IPS DF 6.9 (cell line): ENCODE results near the gene TRAF3.

Experiments
- DNase-seq: peaks from one replicate; pipeline ENCODE4 v3.0.0-alpha.2; 2013; ENCODE audit warnings: low read depth, low spot score
- H3K27ac ChIP-seq: one replicate; pipeline ENCODE4 v1.5.1; 2013; ENCODE audit warnings: low read length, control low read depth
- H3K27me3 ChIP-seq: 2 replicates; pipeline ENCODE4 v1.6.1; 2013; ENCODE audit warnings: mild to moderate bottlenecking, low read length; ENCODE audit not compliant: control insufficient read depth, insufficient read depth
- H3K36me3 ChIP-seq: 2 replicates; pipeline ENCODE4 v1.6.1; 2013; ENCODE audit warnings: low read length; ENCODE audit not compliant: control insufficient read depth, insufficient read depth
- H3K4me1 ChIP-seq: 2 replicates; pipeline ENCODE4 v1.6.1; 2013; ENCODE audit warnings: low read length; ENCODE audit not compliant: control insufficient read depth, insufficient read depth
- H3K4me3 ChIP-seq: 2 replicates; pipeline ENCODE4 v1.5.1; 2013; ENCODE audit warnings: mild to moderate bottlenecking, low read length
- H3K9me3 ChIP-seq: 2 replicates; pipeline ENCODE4 v1.6.1; 2013; ENCODE audit warnings: low read length, inconsistent platforms; ENCODE audit not compliant: control insufficient read depth, insufficient read depth
- WGBS: extraction: QIAGEN DNeasy Blood & Tissue Kit; methylation state at CpG from one replicate; pipeline ENCODE4 v1.1.7; 2013; ENCODE audit warnings: mixed read lengths, missing lambda C conversion rate; ENCODE audit not compliant: insufficient read length, insufficient coverage; 5-methylcytosine and 5-hydroxymethylcytosine counted together

TRAF3 gene

DNA sequence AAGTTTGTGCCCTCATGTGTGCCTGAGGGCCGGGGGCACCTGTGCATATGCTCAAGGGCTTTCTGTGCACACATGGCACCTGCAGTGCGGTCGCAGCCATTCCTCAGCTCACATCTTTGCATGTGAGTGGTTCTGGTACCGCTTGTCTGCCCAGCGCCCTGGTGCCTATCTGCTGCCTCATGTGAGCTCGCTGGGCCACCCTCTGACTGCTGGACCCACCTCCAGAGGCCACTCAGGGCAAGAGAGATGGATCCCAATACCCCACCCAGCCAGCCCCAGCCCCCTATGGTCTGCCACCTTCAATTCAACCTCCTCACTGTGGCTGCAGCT lies 139.8 kb downstream of the TRAF3 start:
- no peak for DNase-seq
- WGBS = no CpG with 5 or more reads among the region's 6 CpGs

DNA sequence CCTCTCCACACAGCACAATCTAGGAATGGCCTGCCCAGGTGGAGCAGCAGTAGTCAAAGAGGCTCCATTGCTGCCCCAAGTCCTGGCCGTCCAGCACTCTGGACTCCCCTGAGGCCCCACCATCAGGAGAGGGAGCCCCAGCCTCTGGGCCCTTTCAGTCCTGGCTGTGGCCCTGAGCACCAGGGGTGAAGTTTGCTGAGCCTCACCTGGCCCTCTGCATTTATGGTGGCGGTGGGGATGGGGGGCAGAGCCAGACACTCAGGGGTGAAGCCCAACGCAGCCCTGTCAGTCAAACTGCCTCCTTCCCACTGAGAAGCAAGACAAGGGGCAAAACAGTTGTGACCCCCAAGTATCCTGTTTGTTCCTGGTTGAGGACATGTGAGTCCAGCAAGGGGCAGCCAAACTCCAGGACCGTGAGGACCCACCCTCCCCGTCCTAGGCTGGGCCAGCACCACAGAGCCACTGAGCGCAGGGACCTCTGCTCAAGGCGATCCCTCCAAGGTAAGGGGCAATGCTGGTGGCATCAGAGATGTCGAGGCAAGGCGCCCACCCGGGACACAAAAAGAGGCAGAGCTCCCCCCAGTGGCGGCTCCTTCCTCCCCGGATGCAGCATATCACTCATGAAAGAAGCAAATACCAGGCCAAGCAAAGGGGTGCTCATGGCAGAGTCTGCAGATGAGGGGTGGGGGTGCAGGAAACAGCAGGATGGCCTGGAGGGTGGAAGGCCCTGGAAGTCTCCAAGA lies 140.4 kb downstream of the TRAF3 start:
- Histone ChIP-seq H3K4me1 (peaks cover 3% of the 10 kb centered on the region), H3K9me3 (no peaks in the 10 kb centered on the region), H3K27me3 (peaks cover 4% of the 10 kb centered on the region; the same call in 1 of the 2 replicates), H3K36me3 (no peaks in the 10 kb centered on the region), H3K27ac (no peak overlapping the region), H3K4me3 (no peak overlapping the region)
- DNase-seq = no peak
- WGBS = no CpG with 5 or more reads among the region's 12 CpGs

More for the DNA sequence above, 139.8 kb downstream of the TRAF3 start:
- Histone ChIP-seq H3K27ac (no peak overlapping the region), H3K27me3 (peaks cover 1% of the 10 kb centered on the region; the same call in 1 of the 2 replicates), H3K36me3 (no peaks in the 10 kb centered on the region), H3K9me3 (no peaks in the 10 kb centered on the region), H3K4me1 (peaks cover 3% of the 10 kb centered on the region), H3K4me3 (no peak overlapping the region)

- 100% methylated on average over 1 of the region's 2 CpGs for WGBS
These were observed 141.2 kb downstream of the TRAF3 start for GRCh38 chr14:102918438-102918837.

DNA sequence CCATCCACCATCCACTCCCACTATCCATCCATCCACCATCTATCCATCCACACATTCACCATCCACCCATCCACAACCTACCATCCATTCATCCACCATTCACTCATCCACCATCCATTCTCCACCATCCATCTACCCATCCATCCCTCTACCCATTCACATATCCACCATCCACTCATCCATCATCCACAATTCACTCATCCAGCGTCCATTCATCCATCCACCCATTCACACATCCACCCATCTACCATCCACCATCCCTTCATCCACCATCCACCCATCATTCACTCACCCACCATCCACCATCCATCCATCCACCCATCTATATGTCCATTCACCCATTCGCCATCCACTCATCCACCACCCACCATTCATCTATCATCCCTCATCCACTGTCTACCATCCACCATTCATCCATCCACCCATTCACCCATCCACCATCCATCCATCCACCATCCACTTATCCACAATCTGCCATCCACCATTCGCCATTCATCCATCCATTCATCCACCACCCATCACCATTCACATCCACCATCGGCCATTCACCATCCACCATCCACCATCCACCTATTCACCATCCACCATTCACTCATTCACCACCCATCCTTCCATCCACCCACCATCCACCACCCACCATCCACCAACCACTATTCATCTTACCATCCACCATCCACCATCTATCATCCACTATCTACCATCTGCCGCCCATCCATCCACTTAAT lies 143.2 kb downstream of the TRAF3 start:
- 96% methylated on average over 4 of the region's 5 CpGs for WGBS
- Histone ChIP-seq H3K27ac (no peak overlapping the region), H3K36me3 (no peaks in the 10 kb centered on the region), H3K27me3 (peaks cover 23% of the 10 kb centered on the region), H3K4me1 (peaks cover 3% of the 10 kb centered on the region), H3K9me3 (no peaks in the 10 kb centered on the region), H3K4me3 (no peak overlapping the region)
- no peak for DNase-seq

More at GRCh38 chr14:102918438-102918837, 141.2 kb downstream of the TRAF3 start:
- peaks cover 10% of the 10 kb centered on the region for H3K27me3 ChIP-seq
- no peak overlapping the region for H3K4me3 ChIP-seq
- no peak for DNase-seq
- H3K9me3 ChIP-seq = no peaks in the 10 kb centered on the region
- H3K36me3 ChIP-seq = no peaks in the 10 kb centered on the region
- no peak overlapping the region for H3K27ac ChIP-seq
- H3K4me1 ChIP-seq = peaks cover 3% of the 10 kb centered on the region

- no peak overlapping the region for H3K4me3 ChIP-seq
- WGBS = 100% methylated on average over 1 of the region's 1 CpG
- peaks cover 23% of the 10 kb centered on the region for H3K27me3 ChIP-seq
- no peaks in the 10 kb centered on the region for H3K36me3 ChIP-seq
- no peak for DNase-seq
- no peaks in the 10 kb centered on the region for H3K9me3 ChIP-seq
- peaks cover 3% of the 10 kb centered on the region for H3K4me1 ChIP-seq
- H3K27ac ChIP-seq = no peak overlapping the region
These were observed 143.7 kb downstream of the TRAF3 start for GRCh38 chr14:102920998-102921304.

DNA sequence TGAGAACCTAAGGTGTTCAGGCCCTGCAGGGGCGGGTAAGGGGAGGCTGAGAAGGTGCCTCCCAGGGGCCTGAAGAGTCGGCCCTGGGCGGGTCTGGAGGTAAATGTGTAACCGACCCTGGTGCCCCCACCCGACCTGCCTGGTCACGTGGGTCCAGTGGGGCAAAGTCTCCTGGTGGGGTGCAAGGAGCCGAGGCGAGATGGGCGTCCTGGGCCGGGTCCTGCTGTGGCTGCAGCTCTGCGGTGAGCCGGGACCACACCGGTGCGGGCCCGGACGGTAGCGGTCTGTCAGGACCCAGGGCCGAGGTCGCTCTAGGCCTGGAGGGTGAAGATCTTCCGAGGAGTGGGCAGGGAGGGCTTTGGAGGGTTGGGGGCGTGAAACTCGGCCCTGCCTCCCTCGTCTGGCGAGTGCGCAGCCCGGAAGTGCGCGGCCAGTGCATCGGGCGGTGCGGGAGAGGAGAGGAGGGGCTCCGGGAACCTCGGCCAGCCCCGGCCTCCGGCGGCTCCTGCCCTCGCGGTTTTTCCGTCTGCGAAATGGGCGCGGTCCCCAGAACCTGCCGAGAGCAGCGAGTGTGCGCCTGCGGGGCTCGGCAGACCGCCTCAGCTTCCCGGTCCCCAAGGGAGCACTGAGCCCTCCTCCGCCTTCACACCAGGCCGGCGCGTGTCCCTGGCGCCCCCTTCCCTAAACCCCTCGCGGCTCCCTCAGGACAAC lies 145.4 kb downstream of the TRAF3 start, which contains the start of gene AMN:
Gene AMN, plus strand, starts transcription at position 174 of the 711 bp plus-strand sequence. Its CDS starts 26 bp downstream, at position 200.
- H3K36me3 ChIP-seq = no peaks in the 10 kb centered on the region
- no peak for DNase-seq
- WGBS = no CpG with 5 or more reads among the region's 56 CpGs

GRCh38 chr14:102923201-102923924 lies 146.1 kb downstream of the TRAF3 start:
- Histone ChIP-seq H3K36me3 (no peaks in the 10 kb centered on the region), H3K9me3 (no peaks in the 10 kb centered on the region), H3K27me3 (peaks cover 24% of the 10 kb centered on the region), H3K27ac (no peak overlapping the region), H3K4me1 (peaks cover 1% of the 10 kb centered on the region), H3K4me3 (peak overlapping the region; percentile 39; the same call in 1 of the 2 replicates)
- WGBS = no CpG with 5 or more reads among the region's 53 CpGs
- DNase-seq = no peak

More for the DNA sequence above, 145.4 kb downstream of the TRAF3 start, which contains the start of gene AMN:
- H3K4me1 ChIP-seq = peaks cover 2% of the 10 kb centered on the region
- peak within 1 kb of the TSS; percentile 39; the same call in 1 of the 2 replicates for H3K4me3 ChIP-seq
- no peaks in the 10 kb centered on the region for H3K9me3 ChIP-seq
- H3K27me3 ChIP-seq = peaks cover 24% of the 10 kb centered on the region
- no peak within 1 kb of the TSS for H3K27ac ChIP-seq

- H3K36me3 ChIP-seq = no peaks in the 10 kb centered on the region
- H3K4me3 ChIP-seq = no peak overlapping the region
- DNase-seq = no peak
- no peak overlapping the region for H3K27ac ChIP-seq
- no CpG with 5 or more reads among the region's 11 CpGs for WGBS
- no peaks in the 10 kb centered on the region for H3K9me3 ChIP-seq
- H3K27me3 ChIP-seq = peaks cover 28% of the 10 kb centered on the region
- H3K4me1 ChIP-seq = peaks cover 2% of the 10 kb centered on the region
These were observed 146.8 kb downstream of the TRAF3 start for GRCh38 chr14:102923925-102924486.

DNA sequence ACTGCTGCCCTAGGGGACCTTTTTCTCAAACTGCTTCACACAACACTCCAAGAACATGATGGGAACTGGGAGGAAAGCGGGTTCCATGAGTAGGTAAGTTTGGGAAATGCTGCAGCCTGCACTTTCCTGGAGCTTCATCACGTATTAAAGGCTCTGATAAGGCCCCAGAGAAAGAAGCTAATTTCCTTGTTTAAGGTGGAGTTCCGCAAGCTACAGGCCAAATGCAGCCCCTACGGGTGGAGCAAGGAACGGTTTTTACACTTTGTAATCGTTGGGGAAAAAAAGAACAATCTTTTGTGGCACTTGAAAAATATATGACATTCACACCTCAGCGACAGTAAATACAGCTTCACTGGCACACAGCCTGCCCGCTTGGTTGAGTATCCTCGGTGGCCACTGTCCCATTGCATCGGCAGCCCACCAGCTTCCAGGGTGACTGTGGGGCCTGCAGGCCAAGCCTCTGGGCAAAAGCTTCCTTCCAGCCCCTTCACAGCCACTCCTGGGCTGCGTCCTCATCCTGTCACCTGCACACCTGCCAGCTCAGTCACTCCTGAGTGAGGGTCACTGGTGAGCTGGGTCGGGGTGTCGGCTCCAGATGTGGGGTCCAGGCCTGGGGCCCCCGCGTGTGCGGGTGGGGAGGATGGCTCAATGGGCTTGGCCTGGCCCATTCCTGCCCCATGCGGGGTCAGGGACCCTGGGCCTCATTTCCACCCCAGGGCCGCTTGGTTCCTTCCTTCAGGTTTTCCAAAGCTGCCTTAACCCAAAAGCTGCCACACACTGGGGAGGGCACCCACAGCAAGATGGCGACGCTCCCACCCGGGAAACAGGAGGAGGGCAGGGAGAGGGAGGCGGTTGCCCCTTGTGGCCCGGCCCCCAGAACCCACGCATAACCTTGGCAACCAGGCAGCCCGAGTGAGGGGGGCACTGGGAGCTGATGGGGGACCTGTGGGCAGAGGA lies 147.7 kb downstream of the TRAF3 start:
- DNase-seq = no peak
- WGBS = no CpG with 5 or more reads among the region's 25 CpGs
- Histone ChIP-seq H3K9me3 (no peaks in the 10 kb centered on the region), H3K27me3 (peaks cover 37% of the 10 kb centered on the region), H3K4me3 (no peak overlapping the region), H3K27ac (no peak overlapping the region), H3K4me1 (peaks cover 4% of the 10 kb centered on the region), H3K36me3 (no peaks in the 10 kb centered on the region)
